RKO (cell line): ENCODE measurements around the gene NADK.
"Not testable (repeated sequence)": the region's sequence is repeated elsewhere in the genome, so short reads cannot be mapped to it uniquely, and the experiment has no call there.

Experiments
- DNase-seq: peaks from one replicate; pipeline ENCODE4 v3.0.0-alpha.2; 2016; ENCODE audit warnings: low spot score

Gene NADK

GRCh38 chr1:1763657-1764621 lies 14.3 kb downstream of the NADK start:
- DNase-seq = no peak

GRCh38 chr1:1761504-1762376 lies 16.5 kb downstream of the NADK start:
- DNase-seq = no peak

GRCh38 chr1:1760715-1761114 lies 17.6 kb downstream of the NADK start:
- no peak for DNase-seq

- no peak for DNase-seq
Observed at GRCh38 chr1:1760345-1760650, 18.0 kb downstream of the NADK start.

- no peak for DNase-seq
Observed at GRCh38 chr1:1759456-1760344, 18.6 kb downstream of the NADK start.

GRCh38 chr1:1758692-1759455 lies 19.4 kb downstream of the NADK start:
- no peak for DNase-seq

GRCh38 chr1:1758059-1758621 lies 20.1 kb downstream of the NADK start:
- no peak for DNase-seq

GRCh38 chr1:1757422-1758058 lies 20.7 kb downstream of the NADK start:
- no peak for DNase-seq

GRCh38 chr1:1756661-1757421 lies 21.4 kb downstream of the NADK start:
- no peak for DNase-seq

GRCh38 chr1:1755852-1756251 lies 22.4 kb downstream of the NADK start:
- DNase-seq = no peak

GRCh38 chr1:1755426-1755825 lies 22.8 kb downstream of the NADK start:
- no peak for DNase-seq

- DNase-seq = no peak
Observed at GRCh38 chr1:1754051-1754815, 24.0 kb downstream of the NADK start.

GRCh38 chr1:1753607-1754005 lies 24.7 kb downstream of the NADK start:
- no peak for DNase-seq

- DNase-seq = no peak
Observed at GRCh38 chr1:1752636-1753606, 25.3 kb downstream of the NADK start.

- DNase-seq = no peak
Observed at GRCh38 chr1:1752190-1752589, 26.1 kb downstream of the NADK start.

- not testable (repeated sequence) for DNase-seq
Observed at GRCh38 chr1:1749941-1750340, 28.3 kb downstream of the NADK start.

GRCh38 chr1:1748686-1749321 lies 29.5 kb downstream of the NADK start:
- no peak for DNase-seq
